GM12878 (cell line): ENCODE data around the gene ACSL3. TPM values are rescaled to one million over a fixed set of nuclear protein-coding genes. Genes with fewer than 3 reads are reported as not detected.

Experiments
- ATAC-seq: fragments of 200-7000 bp; cut with Tn5 transposase; 3 replicates; pipeline ENCODE4 v1.9.1; 2020; ENCODE audit warnings: mild to moderate bottlenecking, moderate library complexity
- BruUV-seq: library from RNA; stranded (reverse); fragments of 400-500 nt; replicated peaks from 2 replicates; lab custom pipeline; 2021; lab: Mats Ljungman, UMichigan
- CTCF ChIA-PET: fragments of 300-600 bp; sonication (Branson Sonifier 250); formaldehyde crosslinking; extraction: SDS; loops from one replicate; lab custom pipeline; 2021; ENCODE audit warnings: inconsistent platforms; lab: Yijun Ruan, JAX
- POLR2A ChIA-PET: fragments of 350-600 bp; formaldehyde crosslinking; extraction: SDS; loops from one replicate; lab custom pipeline; 2021; ENCODE audit warnings: inconsistent platforms; lab: Charles Lee
- RAD21 ChIA-PET: fragments of 300-600 bp; sonication (Branson Sonifier 250); formaldehyde crosslinking; loops from one replicate; lab custom pipeline; 2023; ENCODE audit warnings: antibody characterized with exemption; ENCODE audit not compliant: unreplicated experiment; lab: Charles Lee
- SMC1A ChIA-PET: fragments of 300-600 bp; sonication (Branson Sonifier 250); formaldehyde crosslinking; loops from one replicate; lab custom pipeline; 2023; ENCODE audit not compliant: unreplicated experiment, uncharacterized antibody; lab: Charles Lee
- DNase-seq: peaks from one replicate; pipeline ENCODE4 v3.0.0-alpha.2; 2011; ENCODE audit warnings: low read depth, low spot score
- FAIRE-seq: peaks from 3 replicates; lab custom pipeline; 2011; peaks lifted over from hg19 to GRCh38; lab: Jason Lieb, UNC
- H2AFZ ChIP-seq: 2 replicates; pipeline ENCODE4 v1.6.0; 2011; ENCODE audit warnings: low read depth, low read length, control low read depth; ENCODE audit not compliant: control insufficient read depth
- H3K27ac ChIP-seq: 2 replicates; pipeline ENCODE4 v1.5.1; 2011; ENCODE audit warnings: control low read depth; ENCODE audit not compliant: control insufficient read depth, insufficient read depth
- H3K27me3 ChIP-seq, 2 experiments: replicated peaks in 1 of 2; 2 replicates each; pipeline versions ENCODE4 v1.6.0 to v1.6.1; 2011; ENCODE audit warnings: low read length in 1 of 2; ENCODE audit not compliant: control insufficient read depth in 2 of 2, insufficient read depth in 2 of 2
- H3K36me3 ChIP-seq, 2 experiments: 2 replicates each; pipeline ENCODE4 v1.5.1; 2011; ENCODE audit warnings: low read length in 1 of 2; ENCODE audit not compliant: control insufficient read depth in 2 of 2, insufficient read depth in 2 of 2
- H3K4me1 ChIP-seq: 2 replicates; pipeline ENCODE4 v1.6.1; 2011; ENCODE audit warnings: mild to moderate bottlenecking, low read length, moderate library complexity, mixed read lengths; ENCODE audit not compliant: control insufficient read depth, insufficient read depth
- H3K4me2 ChIP-seq: 2 replicates; pipeline ENCODE4 v1.6.0; 2011; ENCODE audit warnings: control low read depth; ENCODE audit not compliant: control insufficient read depth, insufficient read depth
- H3K4me3 ChIP-seq: fragments of 200-600 bp; sonication (generic); 2 replicates; pipeline ENCODE4 v1.5.1; 2016
- H3K79me2 ChIP-seq: 2 replicates; pipeline ENCODE4 v1.6.0; 2011; ENCODE audit warnings: low read length; ENCODE audit not compliant: control insufficient read depth, insufficient read depth
- H3K9ac ChIP-seq: 2 replicates; pipeline ENCODE4 v1.8.0; 2011; ENCODE audit warnings: low read length, control low read depth, mixed read lengths; ENCODE audit not compliant: control insufficient read depth, insufficient read depth
- H3K9me3 ChIP-seq: replicated peaks from 3 replicates; pipeline ENCODE4 v1.5.1; 2011; ENCODE audit warnings: mild to moderate bottlenecking, low read length; ENCODE audit not compliant: control insufficient read depth, insufficient read depth
- H4K20me1 ChIP-seq: 2 replicates; pipeline ENCODE4 v1.6.0; 2011; ENCODE audit not compliant: control insufficient read depth, insufficient read depth
- CREM ChIP-seq: IDR thresholded peaks from 2 replicates; pipeline ENCODE4 v1.6.1; 2014; ENCODE audit warnings: antibody characterized with exemption, low read depth
- ESRRA ChIP-seq: IDR thresholded peaks from 2 replicates; pipeline ENCODE4 v1.6.1; 2012; ENCODE audit warnings: mild to moderate bottlenecking, low read length, improper control_type of control experiment
- FOXM1 ChIP-seq: IDR thresholded peaks from 2 replicates; pipeline ENCODE4 v1.6.1; 2012; ENCODE audit warnings: low read depth, mild to moderate bottlenecking, inconsistent platforms, low read length, moderate library complexity
- HDAC2 ChIP-seq: fragments of 200-600 bp; sonication (generic); IDR thresholded peaks from 2 replicates; pipeline ENCODE4 v1.6.1; 2017
- IKZF1 ChIP-seq: fragments of 450-650 bp; conservative IDR thresholded peaks from 2 replicates; pipeline ENCODE4 v1.6.1; 2017; ENCODE audit warnings: antibody characterized with exemption, mild to moderate bottlenecking
- RAD51 ChIP-seq: fragments of 450-650 bp; IDR thresholded peaks from 2 replicates; pipeline ENCODE4 v1.6.1; 2016; ENCODE audit warnings: moderate library complexity, mild to moderate bottlenecking, inconsistent platforms
- RB1 ChIP-seq: fragments of 450-650 bp; formaldehyde crosslinking; IDR thresholded peaks from 2 replicates; pipeline ENCODE4 v1.6.1; 2017; ENCODE audit warnings: mild to moderate bottlenecking, borderline replicate concordance
- RELB ChIP-seq: fragments of 450-650 bp; IDR thresholded peaks from 2 replicates; pipeline ENCODE4 v1.6.1; 2017; ENCODE audit warnings: low read depth, mild to moderate bottlenecking, moderate library complexity
- SIN3A ChIP-seq: IDR thresholded peaks from 2 replicates; pipeline ENCODE4 v1.6.1; 2012; ENCODE audit warnings: low read depth, low read length, improper control_type of control experiment
- SIX5 ChIP-seq: IDR thresholded peaks from 2 replicates; pipeline ENCODE4 v1.6.1; 2011; ENCODE audit warnings: mild to moderate bottlenecking, low read depth, low read length, moderate library complexity; ENCODE audit not compliant: severe bottlenecking
- SREBF1 ChIP-seq: IDR thresholded peaks from 2 replicates; pipeline ENCODE4 v1.6.1; 2012; ENCODE audit warnings: mild to moderate bottlenecking, low read length
- TCF3 ChIP-seq: IDR thresholded peaks from 2 replicates; pipeline ENCODE4 v1.6.1; 2012; ENCODE audit warnings: low read depth, mild to moderate bottlenecking, low read length, borderline replicate concordance; ENCODE audit not compliant: insufficient read depth
- ZNF217 ChIP-seq: fragments of 450-650 bp; IDR thresholded peaks from 2 replicates; pipeline ENCODE4 v1.6.1; 2017; ENCODE audit warnings: antibody characterized with exemption, mild to moderate bottlenecking
- ZNF622 ChIP-seq: fragments of 450-650 bp; IDR thresholded peaks from 2 replicates; pipeline ENCODE4 v1.6.1; 2017; ENCODE audit warnings: mild to moderate bottlenecking, inconsistent platforms
- WGBS: methylation state at CpG from one replicate; pipeline ENCODE4 v1.1.6; 2016; ENCODE audit warnings: low lambda C conversion rate; ENCODE audit not compliant: insufficient replicate concordance, insufficient coverage; ENCODE audit errors: missing lambda C conversion rate; 5-methylcytosine and 5-hydroxymethylcytosine counted together
- in situ Hi-C: fragments of 300-500 bp; cut with MboI; formaldehyde crosslinking; loops from 9 replicates; pipeline ENCODE4 v1.14.3; 2018; ENCODE audit warnings: mixed read lengths
- intact Hi-C: fragments of 100-400 bp; cut with micrococcal nuclease; formaldehyde crosslinking; loops from one replicate; pipeline ENCODE4 v1.14.2; 2022; ENCODE audit not compliant: unreplicated experiment
- polyA plus RNA-seq, 11 experiments: library from polyadenylated mRNA; depleted of rRNA in 4 of 11; unstranded in 6 of 11; stranded (reverse) in 5 of 11; fragments of >200 nt; fragmentation: Nextera tagmentation in 4 of 11; fragmentation: Illumina TruSeq in 1 of 11; extraction: Ambion mirVana in 4 of 11; extraction: Trizol in 1 of 11; gene quantifications; 1 replicate in 1 of 11; 2 replicates in 10 of 11; pipeline versions ENCODE4 v1.2.1 to v1.2.3, GENCODE V29; 2011 to 2016; ENCODE audit warnings: inconsistent platforms in 2 of 11, missing spikeins in 2 of 11, low read depth in 1 of 11
- total RNA-seq, 4 experiments: library from RNA; depleted of rRNA in 3 of 4; stranded (reverse); fragments of >200 nt in 3 of 4; fragmentation: Illumina TruSeq in 1 of 4; extraction: Trizol in 1 of 4; gene quantifications; 2 replicates each; pipeline versions ENCODE4 v1.2.1 to v1.2.3, GENCODE V29; 2013 to 2021
- TF ChIP-seq, protein P1 (sequence below): fragments of 150-350 bp; IDR thresholded peaks from 2 replicates; pipeline ENCODE4 v1.6.1; 2014; ENCODE audit warnings: mild to moderate bottlenecking, low read depth, low read length
- TF ChIP-seq, protein P2 (sequence below): fragments of 450-650 bp; conservative IDR thresholded peaks from 2 replicates; pipeline ENCODE4 v1.6.1; 2017; ENCODE audit warnings: mild to moderate bottlenecking, moderate library complexity

ACSL3 gene
- total and polyA plus RNA-seq, 10 of the 15 experiments (the other 5 are each of a cell fraction or from before 2014, with no cell fraction given): 15.6 to 83.9 (median 56.7) TPM

DNA sequence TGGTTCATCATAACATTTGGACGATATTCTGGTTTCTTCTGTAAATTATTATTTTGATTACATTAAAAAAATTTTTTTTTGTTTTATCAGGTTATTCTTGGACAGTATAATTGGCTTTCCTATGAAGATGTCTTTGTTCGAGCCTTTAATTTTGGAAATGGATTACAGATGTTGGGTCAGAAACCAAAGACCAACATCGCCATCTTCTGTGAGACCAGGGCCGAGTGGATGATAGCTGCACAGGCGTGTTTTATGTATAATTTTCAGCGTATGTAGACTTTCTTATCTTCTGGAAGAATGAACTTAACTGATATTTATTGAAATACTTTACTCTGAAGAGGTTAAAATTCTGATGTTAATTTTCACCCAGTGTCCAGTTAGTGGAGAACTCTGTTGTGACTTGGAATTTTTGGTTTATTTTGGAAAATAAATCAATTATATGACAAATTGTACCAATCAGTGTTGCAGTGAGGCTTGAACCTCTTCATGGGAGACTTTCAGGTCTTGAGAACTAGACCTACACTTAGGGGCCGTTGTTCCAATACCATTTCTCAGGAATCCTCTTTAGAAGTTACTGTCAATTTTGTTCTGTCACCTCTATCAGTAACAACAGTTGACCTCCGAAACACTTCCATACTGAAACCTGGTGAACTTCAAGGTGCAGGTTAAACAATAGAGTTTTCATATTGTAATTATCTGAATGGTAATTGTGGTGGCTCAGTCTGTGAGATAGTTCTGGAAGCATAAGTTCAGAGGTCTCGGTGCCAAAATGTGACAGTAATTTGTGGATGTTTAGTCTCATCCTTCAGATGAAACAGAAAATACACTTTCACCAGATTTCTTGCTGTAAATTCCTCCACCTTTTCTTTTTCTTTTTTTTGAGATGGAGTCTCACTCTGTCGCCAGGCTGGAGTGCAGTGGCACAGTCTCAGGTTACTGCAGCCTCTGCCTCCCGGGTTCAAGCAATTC, 55.7 kb downstream of the ACSL3 start:
- Histone ChIP-seq H3K4me3 (no peak overlapping the region), H3K4me1 (peaks cover 18% of the 10 kb centered on the region), H3K36me3 (peaks cover 3 to 14% of the 10 kb centered on the region in 2 experiments; a peak in 3 of 4 replicates), H3K4me2 (no peak overlapping the region), H3K9ac (no peak overlapping the region), H3K27me3 (no peaks in the 10 kb centered on the region), H4K20me1 (no peaks in the 10 kb centered on the region), H2AFZ (no peak overlapping the region), H3K9me3 (no peaks in the 10 kb centered on the region), H3K79me2 (peaks cover 19% of the 10 kb centered on the region), H3K27ac (no peak overlapping the region)
- SMC1A ChIA-PET: interaction anchor here (1.0 to 2.4 kb wide), 5 partner anchors 11 to 56 kb away, joined by 3 to 12 read pairs (median 5); no protein-coding TSS in a partner anchor
- POLR2A ChIA-PET: no interaction called here
- no TSS peak for BruUV-seq
- FAIRE-seq (no peak), ATAC-seq (no peak), DNase-seq (no peak)
- TF ChIP-seq CREM: no peak
- no peak for TF ChIP-seq SREBF1
- TF ChIP-seq FOXM1: no peak
- no peak for TF ChIP-seq RB1
- no peak for TF ChIP-seq HDAC2
- TF ChIP-seq SIX5: no peak
- no peak for TF ChIP-seq IKZF1
- no peak for TF ChIP-seq ESRRA
- no peak for TF ChIP-seq RELB
- TF ChIP-seq, protein P1, sequence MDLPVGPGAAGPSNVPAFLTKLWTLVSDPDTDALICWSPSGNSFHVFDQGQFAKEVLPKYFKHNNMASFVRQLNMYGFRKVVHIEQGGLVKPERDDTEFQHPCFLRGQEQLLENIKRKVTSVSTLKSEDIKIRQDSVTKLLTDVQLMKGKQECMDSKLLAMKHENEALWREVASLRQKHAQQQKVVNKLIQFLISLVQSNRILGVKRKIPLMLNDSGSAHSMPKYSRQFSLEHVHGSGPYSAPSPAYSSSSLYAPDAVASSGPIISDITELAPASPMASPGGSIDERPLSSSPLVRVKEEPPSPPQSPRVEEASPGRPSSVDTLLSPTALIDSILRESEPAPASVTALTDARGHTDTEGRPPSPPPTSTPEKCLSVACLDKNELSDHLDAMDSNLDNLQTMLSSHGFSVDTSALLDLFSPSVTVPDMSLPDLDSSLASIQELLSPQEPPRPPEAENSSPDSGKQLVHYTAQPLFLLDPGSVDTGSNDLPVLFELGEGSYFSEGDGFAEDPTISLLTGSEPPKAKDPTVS: no peak
- TF ChIP-seq ZNF622: no peak
- no peak for TF ChIP-seq SIN3A
- TF ChIP-seq TCF3: no peak
- no peak for TF ChIP-seq ZNF217
- TF ChIP-seq RAD51: no peak
- TF ChIP-seq, protein P2, sequence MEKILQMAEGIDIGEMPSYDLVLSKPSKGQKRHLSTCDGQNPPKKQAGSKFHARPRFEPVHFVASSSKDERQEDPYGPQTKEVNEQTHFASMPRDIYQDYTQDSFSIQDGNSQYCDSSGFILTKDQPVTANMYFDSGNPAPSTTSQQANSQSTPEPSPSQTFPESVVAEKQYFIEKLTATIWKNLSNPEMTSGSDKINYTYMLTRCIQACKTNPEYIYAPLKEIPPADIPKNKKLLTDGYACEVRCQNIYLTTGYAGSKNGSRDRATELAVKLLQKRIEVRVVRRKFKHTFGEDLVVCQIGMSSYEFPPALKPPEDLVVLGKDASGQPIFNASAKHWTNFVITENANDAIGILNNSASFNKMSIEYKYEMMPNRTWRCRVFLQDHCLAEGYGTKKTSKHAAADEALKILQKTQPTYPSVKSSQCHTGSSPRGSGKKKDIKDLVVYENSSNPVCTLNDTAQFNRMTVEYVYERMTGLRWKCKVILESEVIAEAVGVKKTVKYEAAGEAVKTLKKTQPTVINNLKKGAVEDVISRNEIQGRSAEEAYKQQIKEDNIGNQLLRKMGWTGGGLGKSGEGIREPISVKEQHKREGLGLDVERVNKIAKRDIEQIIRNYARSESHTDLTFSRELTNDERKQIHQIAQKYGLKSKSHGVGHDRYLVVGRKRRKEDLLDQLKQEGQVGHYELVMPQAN: no peak
- 97% methylated on average over 11 of the region's 11 CpGs for whole genome bisulfite sequencing
- intact Hi-C loops (no loop called here), in situ Hi-C loops (loop anchor here (25.0 kb wide), 1 partner anchor 604 kb away; a partner anchor contains a TSS)
- CTCF ChIA-PET: interaction anchor here (1.0 to 3.2 kb wide), 13 partner anchors 10 to 209 kb away, joined by 3 to 31 read pairs (median 7); no protein-coding TSS in a partner anchor
- RAD21 ChIA-PET: interaction anchor here (0.9 to 1.6 kb wide), 5 partner anchors 37 to 208 kb away, joined by 3 to 4 read pairs (median 3); no protein-coding TSS in a partner anchor
